Osteoblast (primary cell): Measurements from ENCODE around the gene HBG2. TPM values are rescaled to one million over a fixed set of nuclear protein-coding genes. Genes with fewer than 3 reads are reported as not detected.

Experiments
- DNase-seq: peaks from one replicate; pipeline ENCODE4 v3.0.0; 2011; ENCODE audit warnings: low spot score, mixed read lengths; ENCODE audit not compliant: insufficient read length; ENCODE audit errors: missing footprints
- H2AFZ ChIP-seq: 2 replicates; pipeline ENCODE4 v1.6.0; 2011; ENCODE audit warnings: mild to moderate bottlenecking, low read length
- H3K27ac ChIP-seq: 2 replicates; pipeline ENCODE4 v1.5.1; 2011; ENCODE audit warnings: mild to moderate bottlenecking, low read depth, low read length, moderate library complexity
- H3K27me3 ChIP-seq: 2 replicates; pipeline ENCODE4 v1.6.0; 2012; ENCODE audit warnings: mild to moderate bottlenecking, control low read depth, inconsistent platforms, low read length, moderate library complexity; ENCODE audit not compliant: insufficient read depth
- H3K36me3 ChIP-seq: 2 replicates; pipeline ENCODE4 v1.5.1; 2011; ENCODE audit warnings: mild to moderate bottlenecking, low read length, control low read depth, moderate library complexity; ENCODE audit not compliant: insufficient read depth
- H3K4me1 ChIP-seq: 2 replicates; pipeline ENCODE4 v1.5.1; 2011; ENCODE audit warnings: mild to moderate bottlenecking, low read length, control low read depth, moderate library complexity; ENCODE audit not compliant: insufficient read depth
- H3K4me2 ChIP-seq: 2 replicates; pipeline ENCODE4 v1.6.0; 2011; ENCODE audit warnings: mild to moderate bottlenecking, low read length; ENCODE audit not compliant: insufficient read depth
- H3K4me3 ChIP-seq: fragments of 200-600 bp; sonication (generic); 3 replicates; pipeline ENCODE4 v1.5.1; 2012; ENCODE audit warnings: mild to moderate bottlenecking, low read length, inconsistent platforms; ENCODE audit not compliant: insufficient read depth
- H3K79me2 ChIP-seq: 2 replicates; pipeline ENCODE4 v1.6.0; 2012; ENCODE audit warnings: mild to moderate bottlenecking, low read length, control low read depth, inconsistent platforms; ENCODE audit not compliant: insufficient read depth
- H3K9me3 ChIP-seq: 2 replicates; pipeline ENCODE4 v1.5.1; 2011; ENCODE audit warnings: low read depth, low read length, control low read depth
- H4K20me1 ChIP-seq: 2 replicates; pipeline ENCODE4 v1.6.0; 2012; ENCODE audit warnings: mild to moderate bottlenecking, low read length, control low read depth; ENCODE audit not compliant: insufficient read depth
- total RNA-seq: library from RNA; depleted of rRNA; stranded (reverse); fragments of >200 nt; gene quantifications from 2 replicates; pipeline ENCODE4 v1.2.3, GENCODE V29; 2012
- TF ChIP-seq, protein P1 (sequence below): IDR thresholded peaks from 2 replicates; pipeline ENCODE4 v1.5.1; 2011; ENCODE audit warnings: mild to moderate bottlenecking, low read depth, low read length, moderate library complexity; ENCODE audit errors: extremely low read depth

The HBG2 gene
- total RNA-seq, 1 donor: not detected

GRCh38 chr11:5247472-5248192 is 6.9 kb downstream of the HBG2 start:
- TF ChIP-seq, protein P1, sequence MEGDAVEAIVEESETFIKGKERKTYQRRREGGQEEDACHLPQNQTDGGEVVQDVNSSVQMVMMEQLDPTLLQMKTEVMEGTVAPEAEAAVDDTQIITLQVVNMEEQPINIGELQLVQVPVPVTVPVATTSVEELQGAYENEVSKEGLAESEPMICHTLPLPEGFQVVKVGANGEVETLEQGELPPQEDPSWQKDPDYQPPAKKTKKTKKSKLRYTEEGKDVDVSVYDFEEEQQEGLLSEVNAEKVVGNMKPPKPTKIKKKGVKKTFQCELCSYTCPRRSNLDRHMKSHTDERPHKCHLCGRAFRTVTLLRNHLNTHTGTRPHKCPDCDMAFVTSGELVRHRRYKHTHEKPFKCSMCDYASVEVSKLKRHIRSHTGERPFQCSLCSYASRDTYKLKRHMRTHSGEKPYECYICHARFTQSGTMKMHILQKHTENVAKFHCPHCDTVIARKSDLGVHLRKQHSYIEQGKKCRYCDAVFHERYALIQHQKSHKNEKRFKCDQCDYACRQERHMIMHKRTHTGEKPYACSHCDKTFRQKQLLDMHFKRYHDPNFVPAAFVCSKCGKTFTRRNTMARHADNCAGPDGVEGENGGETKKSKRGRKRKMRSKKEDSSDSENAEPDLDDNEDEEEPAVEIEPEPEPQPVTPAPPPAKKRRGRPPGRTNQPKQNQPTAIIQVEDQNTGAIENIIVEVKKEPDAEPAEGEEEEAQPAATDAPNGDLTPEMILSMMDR: no peak
- Histone ChIP-seq H3K4me2 (no peak overlapping the region), H4K20me1 (no peaks in the 10 kb centered on the region), H3K79me2 (no peaks in the 10 kb centered on the region), H3K27ac (no peak overlapping the region), H3K4me1 (no peaks in the 10 kb centered on the region), H3K36me3 (no peaks in the 10 kb centered on the region), H3K9me3 (no peaks in the 10 kb centered on the region), H2AFZ (no peak overlapping the region), H3K27me3 (no peaks in the 10 kb centered on the region), H3K4me3 (no peak overlapping the region)
- DNase-seq: no peak

GRCh38 chr11:5246772-5247471 is 7.7 kb downstream of the HBG2 start:
- no peak overlapping the region for H3K27ac ChIP-seq
- no peaks in the 10 kb centered on the region for H3K27me3 ChIP-seq
- no peaks in the 10 kb centered on the region for H3K9me3 ChIP-seq
- no peak overlapping the region for H3K4me3 ChIP-seq
- no peak overlapping the region for H2AFZ ChIP-seq
- no peaks in the 10 kb centered on the region for H3K79me2 ChIP-seq
- H3K4me1 ChIP-seq: no peaks in the 10 kb centered on the region
- no peaks in the 10 kb centered on the region for H3K36me3 ChIP-seq
- no peak overlapping the region for H3K4me2 ChIP-seq
- TF ChIP-seq, protein P1: no peak
- no peak for DNase-seq
- H4K20me1 ChIP-seq: no peaks in the 10 kb centered on the region

- H3K4me2 ChIP-seq: no peak overlapping the region
- H3K27ac ChIP-seq: no peak overlapping the region
- no peaks in the 10 kb centered on the region for H3K27me3 ChIP-seq
- H4K20me1 ChIP-seq: no peaks in the 10 kb centered on the region
- no peak overlapping the region for H3K4me3 ChIP-seq
- TF ChIP-seq, protein P1: no peak
- H3K9me3 ChIP-seq: no peaks in the 10 kb centered on the region
- H3K79me2 ChIP-seq: no peaks in the 10 kb centered on the region
- no peak overlapping the region for H2AFZ ChIP-seq
- no peaks in the 10 kb centered on the region for H3K36me3 ChIP-seq
- H3K4me1 ChIP-seq: peaks cover 2% of the 10 kb centered on the region
- no peak for DNase-seq
Measured at GRCh38 chr11:5245155-5245554, 9.4 kb downstream of the HBG2 start.

- Histone ChIP-seq H3K36me3 (no peaks in the 10 kb centered on the region), H4K20me1 (no peaks in the 10 kb centered on the region), H3K27me3 (no peaks in the 10 kb centered on the region), H3K4me1 (peaks cover 2% of the 10 kb centered on the region), H3K27ac (no peak overlapping the region), H2AFZ (no peak overlapping the region), H3K4me3 (no peak overlapping the region), H3K4me2 (no peak overlapping the region), H3K9me3 (no peaks in the 10 kb centered on the region), H3K79me2 (no peaks in the 10 kb centered on the region)
- no peak for DNase-seq
- TF ChIP-seq, protein P1: no peak
Measured at GRCh38 chr11:5243816-5244180, 10.8 kb downstream of the HBG2 start.
